MM.1S (cell line): ENCODE measurements around the gene KRTAP5-3.

Experiments used
- EZH2 ChIP-seq: fragments of 300-600 bp; sonication (generic); optimal IDR thresholded peaks from 2 replicates; pipeline ENCODE3; 2017; ENCODE audit warnings: low read depth, mild to moderate bottlenecking, antibody characterized with exemption, low read length, mixed read lengths
- EZH2phosphoT487 ChIP-seq: fragments of 300-600 bp; sonication (generic); IDR thresholded peaks from 2 replicates; pipeline ENCODE4 v1.6.1; 2018; ENCODE audit warnings: antibody characterized with exemption, low read length
- TF ChIP-seq, protein P1 (sequence below): fragments of 300-600 bp; sonication (generic); IDR thresholded peaks from 2 replicates; pipeline ENCODE4 v1.5.1; 2016; ENCODE audit warnings: antibody characterized with exemption, low read length, mixed read lengths

DNA sequence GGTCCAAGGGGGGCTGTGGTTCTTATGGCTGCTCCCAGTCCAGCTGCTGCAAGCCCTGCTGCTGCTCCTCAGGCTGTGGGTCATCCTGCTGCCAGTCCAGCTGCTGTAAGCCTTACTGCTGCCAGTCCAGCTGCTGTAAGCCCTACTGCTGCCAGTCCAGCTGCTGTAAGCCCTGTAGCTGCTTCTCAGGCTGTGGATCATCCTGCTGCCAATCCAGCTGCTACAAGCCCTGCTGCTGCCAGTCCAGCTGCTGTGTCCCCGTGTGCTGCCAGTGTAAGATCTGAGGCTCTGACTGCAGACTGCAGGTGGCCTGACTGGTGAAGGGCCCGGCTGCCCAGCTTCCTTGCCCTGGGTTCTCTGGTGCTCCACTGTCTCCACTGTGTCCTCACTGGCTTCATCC is 22.0 kb upstream of the KRTAP5-3 start:
- TF ChIP-seq, protein P1, sequence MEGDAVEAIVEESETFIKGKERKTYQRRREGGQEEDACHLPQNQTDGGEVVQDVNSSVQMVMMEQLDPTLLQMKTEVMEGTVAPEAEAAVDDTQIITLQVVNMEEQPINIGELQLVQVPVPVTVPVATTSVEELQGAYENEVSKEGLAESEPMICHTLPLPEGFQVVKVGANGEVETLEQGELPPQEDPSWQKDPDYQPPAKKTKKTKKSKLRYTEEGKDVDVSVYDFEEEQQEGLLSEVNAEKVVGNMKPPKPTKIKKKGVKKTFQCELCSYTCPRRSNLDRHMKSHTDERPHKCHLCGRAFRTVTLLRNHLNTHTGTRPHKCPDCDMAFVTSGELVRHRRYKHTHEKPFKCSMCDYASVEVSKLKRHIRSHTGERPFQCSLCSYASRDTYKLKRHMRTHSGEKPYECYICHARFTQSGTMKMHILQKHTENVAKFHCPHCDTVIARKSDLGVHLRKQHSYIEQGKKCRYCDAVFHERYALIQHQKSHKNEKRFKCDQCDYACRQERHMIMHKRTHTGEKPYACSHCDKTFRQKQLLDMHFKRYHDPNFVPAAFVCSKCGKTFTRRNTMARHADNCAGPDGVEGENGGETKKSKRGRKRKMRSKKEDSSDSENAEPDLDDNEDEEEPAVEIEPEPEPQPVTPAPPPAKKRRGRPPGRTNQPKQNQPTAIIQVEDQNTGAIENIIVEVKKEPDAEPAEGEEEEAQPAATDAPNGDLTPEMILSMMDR, result no peak
- TF ChIP-seq EZH2phosphoT487 (no peak), EZH2 (no peak)
